Measurements from ENCODE around the gene PAK5.

The PAK5 gene

GRCh38 chr20:9490161-9490560 lies 348.7 kb downstream of the PAK5 start:
- H3K79me2 ChIP-seq (ENCODE audit: control insufficient read depth, insufficient read depth, low read length, unreplicated experiment) = no peaks in the 10 kb centered on the region
- no peaks in the 10 kb centered on the region for H3K36me3 ChIP-seq (ENCODE audit: insufficient read depth, low read length)
- no peak overlapping the region for H2AFZ ChIP-seq (ENCODE audit: low read length, unreplicated experiment)
- H3K4me3 ChIP-seq (ENCODE audit: low read depth, low read length) = no peak overlapping the region
- H3K27me3 ChIP-seq (ENCODE audit: insufficient read depth, low read length) = peaks cover 62% of the 10 kb centered on the region
- peaks cover 13% of the 10 kb centered on the region for H3K4me1 ChIP-seq (ENCODE audit: control insufficient read depth, insufficient read depth, low read length, unreplicated experiment)
- no peak overlapping the region for H3K27ac ChIP-seq (ENCODE audit: low read depth, low read length)

GRCh38 chr20:9488063-9488462 lies 350.8 kb downstream of the PAK5 start:
- Histone ChIP-seq H3K4me3 (ENCODE audit: low read depth, low read length) (no peak overlapping the region), H3K4me1 (ENCODE audit: control insufficient read depth, insufficient read depth, low read length, unreplicated experiment) (peaks cover 13% of the 10 kb centered on the region), H3K36me3 (ENCODE audit: insufficient read depth, low read length) (no peaks in the 10 kb centered on the region), H3K79me2 (ENCODE audit: control insufficient read depth, insufficient read depth, low read length, unreplicated experiment) (no peaks in the 10 kb centered on the region), H3K27me3 (ENCODE audit: insufficient read depth, low read length) (peaks cover 57% of the 10 kb centered on the region), H3K27ac (ENCODE audit: low read depth, low read length) (no peak overlapping the region), H2AFZ (ENCODE audit: low read length, unreplicated experiment) (no peak overlapping the region)

All from ACC112 (cell line).